SK-N-SH (cell line): ENCODE data around the gene CA9. TPM values are rescaled to one million over a fixed set of nuclear protein-coding genes. Genes with fewer than 3 reads are reported as not detected.
A peak's percentile ranks its signal among the peaks of the same experiment; 100 is the strongest.

Source experiments
- CTCF ChIA-PET: fragments of 300-600, 350-600 bp; formaldehyde crosslinking; extraction: SDS; loops from one replicate; lab custom pipeline; 2021; lab: Yijun Ruan, JAX
- POLR2A ChIA-PET: fragments of 350-600 bp; sonication (Branson Sonifier 250); formaldehyde crosslinking; extraction: SDS; loops from one replicate; lab custom pipeline; 2020; ENCODE audit warnings: antibody characterized with exemption, inconsistent platforms; lab: Yijun Ruan, JAX
- DNase-seq: peaks from one replicate; pipeline ENCODE4 v3.0.0; 2012
- H2AFZ ChIP-seq: fragments of 200-600 bp; sonication (generic); 2 replicates; pipeline ENCODE4 v1.8.1; 2016; ENCODE audit warnings: antibody characterized with exemption, mild to moderate bottlenecking, low read depth
- H3F3A ChIP-seq: fragments of 200-600 bp; sonication (generic); replicated peaks from 2 replicates; pipeline ENCODE3; 2016; ENCODE audit warnings: antibody characterized with exemption, mild to moderate bottlenecking; ENCODE audit not compliant: insufficient read depth
- H3K27ac ChIP-seq, 2 experiments: fragments of 200-500 bp in 1 of 2; fragments of 200-600 bp in 1 of 2; sonication (Bioruptor generic) in 1 of 2; sonication (generic), shearing (Covaris generic) in 1 of 2; 2 replicates each; pipeline versions ENCODE4 v1.5.1 to v1.6.1; 2014 to 2016; ENCODE audit warnings: low read depth in 2 of 2, inconsistent platforms in 1 of 2, low read length in 1 of 2, mild to moderate bottlenecking in 1 of 2, mixed read lengths in 1 of 2
- H3K27me3 ChIP-seq: fragments of 200-600 bp; sonication (generic), shearing (Covaris generic); 2 replicates; pipeline ENCODE4 v1.6.1; 2016; ENCODE audit warnings: mixed run types; ENCODE audit not compliant: insufficient read depth
- H3K36me3 ChIP-seq, 2 experiments: fragments of 200-500 bp in 1 of 2; fragments of 200-600 bp in 1 of 2; sonication (Bioruptor generic) in 1 of 2; sonication (generic) in 1 of 2; replicated peaks in 1 of 2; 2 replicates each; pipeline versions ENCODE3 to v1.5.1; 2014 to 2016; ENCODE audit warnings: low read length in 1 of 2, mild to moderate bottlenecking in 1 of 2; ENCODE audit not compliant: insufficient read depth in 2 of 2, control insufficient read depth in 1 of 2
- H3K4me1 ChIP-seq, 2 experiments: fragments of 200-500 bp in 1 of 2; fragments of 200-600 bp in 1 of 2; sonication (Bioruptor generic) in 1 of 2; sonication (generic), shearing (Covaris generic) in 1 of 2; 2 replicates each; pipeline versions ENCODE4 v1.5.1 to v1.6.1; 2014 to 2016; ENCODE audit warnings: low read depth in 1 of 2, low read length in 1 of 2, mixed run types in 1 of 2; ENCODE audit not compliant: insufficient read depth in 2 of 2, control insufficient read depth in 1 of 2
- H3K4me2 ChIP-seq: fragments of 200-600 bp; sonication (generic), shearing (Covaris generic); 2 replicates; pipeline ENCODE4 v1.6.1; 2017; ENCODE audit warnings: mixed run types
- H3K4me3 ChIP-seq, 2 experiments: fragments of 200-500 bp in 1 of 2; fragments of 200-600 bp in 1 of 2; sonication (Bioruptor generic) in 1 of 2; sonication (generic), shearing (Covaris generic) in 1 of 2; 2 replicates each; pipeline versions ENCODE4 v1.5.1 to v1.8.1; 2014 to 2016; ENCODE audit warnings: low read depth in 2 of 2, inconsistent platforms in 1 of 2, low read length in 1 of 2, mild to moderate bottlenecking in 1 of 2, mixed read lengths in 1 of 2, moderate library complexity in 1 of 2
- H3K79me2 ChIP-seq: fragments of 200-600 bp; sonication (generic); 2 replicates; pipeline ENCODE4 v1.8.1; 2017; ENCODE audit warnings: mild to moderate bottlenecking; ENCODE audit not compliant: insufficient read depth
- H3K9ac ChIP-seq: fragments of 200-600 bp; sonication (generic); 2 replicates; pipeline ENCODE4 v1.6.1; 2017; ENCODE audit warnings: mixed run types
- H3K9me2 ChIP-seq: fragments of 200-600 bp; sonication (generic); 2 replicates; pipeline ENCODE4 v1.6.1; 2017; ENCODE audit warnings: mixed run types
- H3K9me3 ChIP-seq: fragments of 200-600 bp; sonication (generic); 2 replicates; pipeline ENCODE4 v1.6.1; 2017; ENCODE audit warnings: mixed run types, mild to moderate bottlenecking, moderate library complexity
- H4K20me1 ChIP-seq: fragments of 200-600 bp; sonication (generic); 2 replicates; pipeline ENCODE4 v1.6.1; 2017; ENCODE audit warnings: mild to moderate bottlenecking, mixed run types; ENCODE audit not compliant: insufficient read depth
- CHD2 ChIP-seq: fragments of 150-350 bp; IDR thresholded peaks from 2 replicates; pipeline ENCODE4 v1.6.1; 2018; ENCODE audit warnings: low read length; ENCODE audit not compliant: partially characterized antibody
- ELF1 ChIP-seq: IDR thresholded peaks from 2 replicates; pipeline ENCODE4 v1.4.0; 2012
- EP300 ChIP-seq, 2 experiments: IDR thresholded peaks; 2 replicates each; pipeline versions ENCODE4 v1.4.0 to v1.6.1; 2012; ENCODE audit warnings: borderline replicate concordance in 1 of 2, low read depth in 1 of 2, low read length in 1 of 2
- FOXM1 ChIP-seq: IDR thresholded peaks from 2 replicates; pipeline ENCODE4 v1.4.0; 2012; ENCODE audit warnings: low read depth, mild to moderate bottlenecking
- GATA2 ChIP-seq: sonication (generic); formaldehyde crosslinking; IDR thresholded peaks from 2 replicates; pipeline ENCODE4 v1.5.0; 2020; ENCODE audit warnings: mild to moderate bottlenecking, missing genetic modification reagents
- IRF3 ChIP-seq: fragments of 150-350 bp; IDR thresholded peaks from 2 replicates; pipeline ENCODE4 v1.6.1; 2016; ENCODE audit warnings: mild to moderate bottlenecking, low read depth, low read length
- MEF2A ChIP-seq: IDR thresholded peaks from 2 replicates; pipeline ENCODE4 v1.4.0; 2012; ENCODE audit warnings: low read depth, borderline replicate concordance
- MXI1 ChIP-seq: IDR thresholded peaks from 2 replicates; pipeline ENCODE4 v1.6.1; 2012; ENCODE audit warnings: mild to moderate bottlenecking, low read depth, low read length, improper control_type of control experiment
- NRF1 ChIP-seq: IDR thresholded peaks from 2 replicates; pipeline ENCODE4 v1.6.1; 2012; ENCODE audit warnings: low read depth, mild to moderate bottlenecking, low read length
- PBX3 ChIP-seq: IDR thresholded peaks from 2 replicates; pipeline ENCODE4; 2012
- RCOR1 ChIP-seq: fragments of 150-350 bp; IDR thresholded peaks from 2 replicates; pipeline ENCODE4 v1.6.1; 2017; ENCODE audit warnings: antibody characterized with exemption, low read length
- REST ChIP-seq: IDR thresholded peaks from 2 replicates; pipeline ENCODE4 v1.6.1; 2012; ENCODE audit warnings: mild to moderate bottlenecking, low read depth, low read length, moderate library complexity
- RFX5 ChIP-seq: IDR thresholded peaks from 2 replicates; pipeline ENCODE4 v1.6.1; 2012; ENCODE audit warnings: mild to moderate bottlenecking, improper control_type of control experiment, low read length
- RXRA ChIP-seq: IDR thresholded peaks from 2 replicates; pipeline ENCODE4 v1.4.0; 2012; ENCODE audit warnings: low read depth, mild to moderate bottlenecking, borderline replicate concordance
- TAF1 ChIP-seq: IDR thresholded peaks from 2 replicates; pipeline ENCODE4 v1.6.1; 2012; ENCODE audit warnings: low read depth, mild to moderate bottlenecking, low read length, moderate library complexity, borderline replicate concordance
- TCF12 ChIP-seq: IDR thresholded peaks from 2 replicates; pipeline ENCODE4 v1.4.0; 2012
- WGBS: methylation state at CpG from one replicate; pipeline ENCODE4 v1.1.6; 2017; ENCODE audit warnings: low lambda C conversion rate; 5-methylcytosine and 5-hydroxymethylcytosine counted together
- polyA plus RNA-seq, 3 experiments: library from polyadenylated mRNA; depleted of rRNA; stranded (reverse); fragments of >200 nt; gene quantifications; 2 replicates each; pipeline ENCODE4 v1.2.3, GENCODE V29; 2012
- TF ChIP-seq, protein P1 (sequence below): IDR thresholded peaks from 2 replicates; pipeline ENCODE4 v1.4.0; 2012; ENCODE audit warnings: low read depth

Gene CA9
- polyA plus RNA-seq, 1 of the 3 experiments (the other 2 are of a cell fraction), result 1.4 TPM

- CTCF ChIA-PET, result interaction anchor here (0.7 to 6.0 kb wide), 12 partner anchors 9 to 133 kb away, joined by 3 to 86 read pairs (median 6); partner anchors contain the start of genes CD72, CREB3 and TLN1
Observed at GRCh38 chr9:35656348-35656747, 17.4 kb upstream of the CA9 start.

GRCh38 chr9:35656831-35657545 is 16.7 kb upstream of the CA9 start:
- Histone ChIP-seq H4K20me1 (no peaks in the 10 kb centered on the region), H3F3A (peaks cover 17% of the 10 kb centered on the region), H3K9me2 (no peaks in the 10 kb centered on the region), H3K36me3 (peaks cover 0 to 5% of the 10 kb centered on the region in 2 experiments), H3K4me1 (peaks cover 0 to 12% of the 10 kb centered on the region in 2 experiments; a peak in 1 of 4 replicates), H3K9ac (peak overlapping the region; percentile 61), H3K27me3 (no peaks in the 10 kb centered on the region), H3K4me2 (peak overlapping the region; percentile 72), H3K27ac (peak overlapping the region; percentile 70 to 97), H3K79me2 (peaks cover 22% of the 10 kb centered on the region), H3K9me3 (no peaks in the 10 kb centered on the region), H2AFZ (peak overlapping the region; percentile 70), H3K4me3 (peak overlapping the region; percentile 42 to 56)
- 27% methylated on average over 25 of the region's 25 CpGs for WGBS
- no peak for TF ChIP-seq REST
- no peak for TF ChIP-seq NRF1
- no peak for TF ChIP-seq MEF2A
- no peak for TF ChIP-seq PBX3
- no peak for TF ChIP-seq RFX5
- ChIA-PET POLR2A (interaction anchor here (2.2 to 3.8 kb wide), 2 partner anchors 10 to 76 kb away, joined by 11 to 20 read pairs; partner anchors contain the start of genes CREB3 and TLN1), CTCF (interaction anchor here (0.7 to 6.0 kb wide), 21 partner anchors 9 to 577 kb away, joined by 3 to 86 read pairs (median 4); partner anchors contain the start of genes CD72, CREB3, FANCG and TLN1)
- peak; percentile 51 for DNase-seq

More at GRCh38 chr9:35656348-35656747, 17.4 kb upstream of the CA9 start:
- DNase-seq, result no peak
- no peaks in the 10 kb centered on the region for H4K20me1 ChIP-seq
- H3K36me3 ChIP-seq, result peaks cover 0 to 5% of the 10 kb centered on the region in 2 experiments
- POLR2A ChIA-PET, result interaction anchor here (3.8 kb wide), 1 partner anchor 9 kb away, joined by 20 read pairs; no protein-coding TSS in a partner anchor
- no peak for TF ChIP-seq FOXM1
- TF ChIP-seq CHD2, result no peak
- no peak for TF ChIP-seq EP300 (IDR thresholded peaks at IDR 0.05; ENCODE audit: borderline replicate concordance in 1 of 2, low read depth in 1 of 2, low read length in 1 of 2)
- no peak for TF ChIP-seq MXI1
- no peak for TF ChIP-seq IRF3
- no peak for TF ChIP-seq ELF1
- no peak for TF ChIP-seq GATA2 (CRISPR knock-in tag)
- TF ChIP-seq, protein P1, sequence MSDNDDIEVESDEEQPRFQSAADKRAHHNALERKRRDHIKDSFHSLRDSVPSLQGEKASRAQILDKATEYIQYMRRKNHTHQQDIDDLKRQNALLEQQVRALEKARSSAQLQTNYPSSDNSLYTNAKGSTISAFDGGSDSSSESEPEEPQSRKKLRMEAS, result no peak
- no peak for TF ChIP-seq RFX5
- no peak for TF ChIP-seq TCF12
- TF ChIP-seq RCOR1, result no peak
- TF ChIP-seq RXRA, result no peak
- TF ChIP-seq TAF1, result no peak
- WGBS, result 87% methylated on average over 17 of the region's 17 CpGs
- H3K4me1 ChIP-seq, result peaks cover 0 to 12% of the 10 kb centered on the region in 2 experiments; a peak in 1 of 4 replicates
- H3F3A ChIP-seq, result peaks cover 11% of the 10 kb centered on the region
- no peaks in the 10 kb centered on the region for H3K9me3 ChIP-seq
- H3K4me2 ChIP-seq, result no peak overlapping the region
- H2AFZ ChIP-seq, result no peak overlapping the region
- no peaks in the 10 kb centered on the region for H3K9me2 ChIP-seq
- H3K9ac ChIP-seq, result no peak overlapping the region
- H3K27ac ChIP-seq, result no peak overlapping the region
- H3K79me2 ChIP-seq, result peaks cover 22% of the 10 kb centered on the region
- H3K27me3 ChIP-seq, result no peaks in the 10 kb centered on the region
- H3K4me3 ChIP-seq, result no peak overlapping the region
